Measurements from ENCODE around the gene SMARCA1. TPM values are rescaled to one million over a fixed set of nuclear protein-coding genes. Genes with fewer than 3 reads are reported as not detected.
"Not testable (repeated sequence)": the region's sequence is repeated elsewhere in the genome, so short reads cannot be mapped to it uniquely, and the experiment has no call there.

The SMARCA1 gene
- total RNA-seq, 1 experiment from 2014 or later = 56.9 TPM

DNA sequence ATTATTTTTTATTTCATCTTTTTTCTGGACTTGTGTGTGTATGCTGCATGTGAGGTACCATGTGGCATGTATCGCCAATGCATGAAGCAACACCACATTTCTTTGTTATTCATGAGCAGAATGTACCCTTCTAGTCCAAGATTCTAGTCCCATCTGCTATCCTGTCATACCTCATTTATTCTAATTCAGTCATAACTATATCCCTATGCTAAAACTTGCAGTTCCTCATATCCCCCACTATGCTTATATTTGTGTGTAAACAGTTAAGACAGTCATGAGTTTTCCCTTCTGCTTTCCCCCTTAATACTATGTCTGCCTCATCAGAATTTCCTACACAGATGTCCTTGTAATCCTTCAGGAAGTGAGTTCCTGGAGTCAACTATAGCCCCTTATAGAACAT lies 36.5 kb upstream of the SMARCA1 start:
- BruUV-seq (replicated peaks) = no TSS peak

DNA sequence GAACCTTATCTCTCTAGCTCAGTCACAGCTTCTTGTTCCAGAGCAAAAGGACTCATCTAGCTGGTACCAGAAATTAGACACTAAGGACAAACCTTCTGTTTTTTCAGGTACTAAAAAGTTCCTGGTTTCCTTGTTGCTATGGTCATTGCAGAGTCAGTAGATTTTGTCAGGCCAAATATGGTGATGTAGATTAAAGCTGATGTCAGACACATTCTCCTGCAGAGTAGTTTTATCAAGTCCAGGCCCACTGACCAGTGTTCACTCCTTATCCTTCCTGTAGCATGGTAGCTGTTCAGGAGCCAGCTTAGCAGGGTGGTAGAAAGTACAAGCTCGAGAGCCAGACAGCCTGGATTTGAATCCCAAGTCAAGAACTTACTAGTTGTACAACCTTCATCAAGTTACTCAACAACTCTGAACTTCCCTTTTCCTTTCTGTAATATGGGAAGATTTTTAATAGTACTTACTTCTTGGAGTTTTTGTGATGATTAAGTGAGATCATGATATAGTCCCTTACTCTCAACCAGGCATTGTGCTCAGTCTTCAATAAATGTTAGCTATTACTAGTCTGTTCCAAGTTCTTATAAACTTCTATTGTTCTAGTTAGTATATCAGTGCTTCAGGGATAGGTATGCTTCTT lies 34.7 kb upstream of the SMARCA1 start:
- no peaks in the 10 kb centered on the region for H3K27me3 ChIP-seq (replicated peaks; ENCODE audit: insufficient read depth, low read depth, low read length, poor library complexity)
- intact Hi-C loops (cut with micrococcal nuclease; ENCODE audit: unreplicated experiment) = no loop called here
- DNase-seq (ENCODE audit: low spot score) = no peak
- H3K27ac ChIP-seq (ENCODE audit: low read depth, low read length, poor library complexity, severe bottlenecking) = no peak overlapping the region
- BruUV-seq (replicated peaks) = no TSS peak
- H3K4me1 ChIP-seq (ENCODE audit: insufficient read depth, low read length, poor library complexity, severe bottlenecking) = no peaks in the 10 kb centered on the region
- H3K36me3 ChIP-seq (ENCODE audit: insufficient read depth, low read length, poor library complexity, severe bottlenecking) = peaks cover 6% of the 10 kb centered on the region
- ChIA-PET CTCF (no interaction called here), POLR2A (ENCODE audit: low non-redundant PET) (no interaction called here)
- H3K4me3 ChIP-seq (ENCODE audit: low read depth, low read length, poor library complexity, severe bottlenecking) = no peak overlapping the region
- no peaks in the 10 kb centered on the region for H3K9me3 ChIP-seq (ENCODE audit: low read depth, low read length, poor library complexity, severe bottlenecking)
- TF ChIP-seq, protein P1, sequence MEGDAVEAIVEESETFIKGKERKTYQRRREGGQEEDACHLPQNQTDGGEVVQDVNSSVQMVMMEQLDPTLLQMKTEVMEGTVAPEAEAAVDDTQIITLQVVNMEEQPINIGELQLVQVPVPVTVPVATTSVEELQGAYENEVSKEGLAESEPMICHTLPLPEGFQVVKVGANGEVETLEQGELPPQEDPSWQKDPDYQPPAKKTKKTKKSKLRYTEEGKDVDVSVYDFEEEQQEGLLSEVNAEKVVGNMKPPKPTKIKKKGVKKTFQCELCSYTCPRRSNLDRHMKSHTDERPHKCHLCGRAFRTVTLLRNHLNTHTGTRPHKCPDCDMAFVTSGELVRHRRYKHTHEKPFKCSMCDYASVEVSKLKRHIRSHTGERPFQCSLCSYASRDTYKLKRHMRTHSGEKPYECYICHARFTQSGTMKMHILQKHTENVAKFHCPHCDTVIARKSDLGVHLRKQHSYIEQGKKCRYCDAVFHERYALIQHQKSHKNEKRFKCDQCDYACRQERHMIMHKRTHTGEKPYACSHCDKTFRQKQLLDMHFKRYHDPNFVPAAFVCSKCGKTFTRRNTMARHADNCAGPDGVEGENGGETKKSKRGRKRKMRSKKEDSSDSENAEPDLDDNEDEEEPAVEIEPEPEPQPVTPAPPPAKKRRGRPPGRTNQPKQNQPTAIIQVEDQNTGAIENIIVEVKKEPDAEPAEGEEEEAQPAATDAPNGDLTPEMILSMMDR (conservative IDR thresholded peaks at IDR 0.05; ENCODE audit: low read depth, low read length) = no peak
- no peak for TF ChIP-seq EZH2 (IDR thresholded peaks at IDR 0.05; ENCODE audit: borderline replicate concordance, low read depth, low read length, poor library complexity, severe bottlenecking)

More for the DNA sequence above, 36.5 kb upstream of the SMARCA1 start:
- no peak overlapping the region for H3K4me3 ChIP-seq (ENCODE audit: low read depth, low read length, poor library complexity, severe bottlenecking)
- no peaks in the 10 kb centered on the region for H3K27me3 ChIP-seq (replicated peaks; ENCODE audit: insufficient read depth, low read depth, low read length, poor library complexity)
- no peak overlapping the region for H3K27ac ChIP-seq (ENCODE audit: low read depth, low read length, poor library complexity, severe bottlenecking)
- intact Hi-C loops (cut with micrococcal nuclease; ENCODE audit: unreplicated experiment) = no loop called here
- TF ChIP-seq, protein P1 (conservative IDR thresholded peaks at IDR 0.05; ENCODE audit: low read depth, low read length) = no peak
- TF ChIP-seq EZH2 (IDR thresholded peaks at IDR 0.05; ENCODE audit: borderline replicate concordance, low read depth, low read length, poor library complexity, severe bottlenecking) = no peak
- no peak for DNase-seq (ENCODE audit: low spot score)
- peaks cover 12% of the 10 kb centered on the region for H3K36me3 ChIP-seq (ENCODE audit: insufficient read depth, low read length, poor library complexity, severe bottlenecking)
- no peaks in the 10 kb centered on the region for H3K4me1 ChIP-seq (ENCODE audit: insufficient read depth, low read length, poor library complexity, severe bottlenecking)
- ChIA-PET CTCF (no interaction called here), POLR2A (ENCODE audit: low non-redundant PET) (no interaction called here)
- no peaks in the 10 kb centered on the region for H3K9me3 ChIP-seq (ENCODE audit: low read depth, low read length, poor library complexity, severe bottlenecking)

DNA sequence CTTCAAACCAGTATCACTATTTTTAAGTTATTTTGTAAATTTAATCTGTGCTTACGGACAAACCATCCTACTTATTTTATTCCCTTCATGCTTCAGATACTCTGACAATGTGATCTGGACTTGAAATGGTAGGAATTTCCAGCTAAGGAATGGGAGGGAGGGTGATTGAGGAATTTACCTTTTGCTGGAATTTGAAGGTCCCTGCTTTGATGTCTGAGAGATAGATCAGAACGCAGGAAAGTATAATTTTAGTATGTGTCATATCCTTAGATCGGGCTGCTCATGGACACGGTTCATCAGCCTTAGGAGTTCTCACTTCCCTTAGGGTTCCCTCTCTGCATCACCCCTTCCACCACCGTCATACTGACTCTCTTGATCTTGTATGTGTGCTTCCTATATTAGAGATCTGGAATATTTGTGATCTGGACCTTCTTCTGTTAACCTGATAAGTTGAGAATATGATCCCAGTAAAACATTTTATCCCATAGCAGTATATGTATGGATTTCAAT lies 33.6 kb upstream of the SMARCA1 start:
- no peak for DNase-seq (ENCODE audit: low spot score)
- POLR2A ChIA-PET (ENCODE audit: low non-redundant PET) = no interaction called here
- no TSS peak for BruUV-seq (replicated peaks)
- no peaks in the 10 kb centered on the region for H3K4me1 ChIP-seq (ENCODE audit: insufficient read depth, low read length, poor library complexity, severe bottlenecking)
- TF ChIP-seq EZH2 (IDR thresholded peaks at IDR 0.05; ENCODE audit: borderline replicate concordance, low read depth, low read length, poor library complexity, severe bottlenecking) = no peak
- TF ChIP-seq, protein P1 (conservative IDR thresholded peaks at IDR 0.05; ENCODE audit: low read depth, low read length) = no peak
- H3K27ac ChIP-seq (ENCODE audit: low read depth, low read length, poor library complexity, severe bottlenecking) = no peak overlapping the region
- no peaks in the 10 kb centered on the region for H3K27me3 ChIP-seq (replicated peaks; ENCODE audit: insufficient read depth, low read depth, low read length, poor library complexity)
- H3K9me3 ChIP-seq (ENCODE audit: low read depth, low read length, poor library complexity, severe bottlenecking) = no peaks in the 10 kb centered on the region
- H3K36me3 ChIP-seq (ENCODE audit: insufficient read depth, low read length, poor library complexity, severe bottlenecking) = no peaks in the 10 kb centered on the region
- no peak overlapping the region for H3K4me3 ChIP-seq (ENCODE audit: low read depth, low read length, poor library complexity, severe bottlenecking)
- intact Hi-C loops (cut with micrococcal nuclease; ENCODE audit: unreplicated experiment) = no loop called here
- CTCF ChIA-PET = no interaction called here

- DNase-seq (ENCODE audit: low spot score); POLR2A ChIA-PET (ENCODE audit: low non-redundant PET); CTCF ChIA-PET; H3K4me3 ChIP-seq (ENCODE audit: low read depth, low read length, poor library complexity, severe bottlenecking); H3K27ac ChIP-seq (ENCODE audit: low read depth, low read length, poor library complexity, severe bottlenecking); BruUV-seq (replicated peaks); H3K4me1 ChIP-seq (ENCODE audit: insufficient read depth, low read length, poor library complexity, severe bottlenecking); H3K9me3 ChIP-seq (ENCODE audit: low read depth, low read length, poor library complexity, severe bottlenecking); H3K27me3 ChIP-seq (replicated peaks; ENCODE audit: insufficient read depth, low read depth, low read length, poor library complexity); intact Hi-C loops (cut with micrococcal nuclease; ENCODE audit: unreplicated experiment); H3K36me3 ChIP-seq (ENCODE audit: insufficient read depth, low read length, poor library complexity, severe bottlenecking): not testable (repeated sequence)
These were observed 31.5 kb upstream of the SMARCA1 start for GRCh38 chrX:129554816-129555215.

All from A673 (cell line).